Right ventricle myocardium superior (tissue), 1 donor: ENCODE data around the gene FBXO11. TPM values are rescaled to one million over a fixed set of nuclear protein-coding genes. Genes with fewer than 3 reads are reported as not detected.
A peak's percentile ranks its signal among the peaks of the same experiment; 100 is the strongest.

ENCODE experiments used
- ATAC-seq: fragments of 200-7000 bp; cut with Tn5 transposase; one replicate; pipeline ENCODE4 v1.9.1; 2020; ENCODE audit warnings: mild to moderate bottlenecking; ENCODE audit not compliant: poor library complexity
- DNase-seq: peaks from one replicate; pipeline ENCODE4 v3.0.0-alpha.2; 2020
- intact Hi-C: fragments of 100-400 bp; cut with DNase I; formaldehyde crosslinking; loops from one replicate; pipeline ENCODE4 v1.11.2; 2022
- total RNA-seq: library from RNA; stranded (reverse); fragmentation: NEBNext Ultra II Directional; extraction: Animal tissue kit (Norgen Biotek cat#: 25700); gene quantifications from one replicate; pipeline ENCODE4 v1.2.1, GENCODE V29; 2021
- donor health status: DM: no; HTN: yes; CAD: no; lungs with severe emphysema.

Gene FBXO11
- total RNA-seq, 1 donor from 2014 or later = 38.2 TPM

DNA sequence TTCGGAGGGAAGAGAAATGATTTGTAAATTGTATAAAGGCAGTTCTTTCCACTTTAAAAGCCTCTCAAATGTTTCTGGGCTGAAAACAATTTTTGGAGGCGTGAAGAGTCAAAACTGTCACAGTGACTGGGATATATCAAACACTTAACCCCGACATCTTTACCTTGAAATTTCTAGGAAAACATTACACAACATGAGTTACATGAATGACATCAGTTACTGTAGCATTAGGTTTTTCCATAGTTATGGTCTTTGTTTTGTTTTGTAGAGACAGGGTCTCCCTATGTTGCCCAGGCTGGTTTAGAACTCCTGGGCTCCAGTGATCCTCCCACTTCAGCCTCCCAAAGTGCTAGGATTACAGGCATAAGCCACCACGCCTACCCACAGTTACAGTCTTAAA, 97.7 kb downstream of the FBXO11 start:
- ATAC-seq (no peak), DNase-seq (no peak)
- intact Hi-C loops = no loop called here

DNA sequence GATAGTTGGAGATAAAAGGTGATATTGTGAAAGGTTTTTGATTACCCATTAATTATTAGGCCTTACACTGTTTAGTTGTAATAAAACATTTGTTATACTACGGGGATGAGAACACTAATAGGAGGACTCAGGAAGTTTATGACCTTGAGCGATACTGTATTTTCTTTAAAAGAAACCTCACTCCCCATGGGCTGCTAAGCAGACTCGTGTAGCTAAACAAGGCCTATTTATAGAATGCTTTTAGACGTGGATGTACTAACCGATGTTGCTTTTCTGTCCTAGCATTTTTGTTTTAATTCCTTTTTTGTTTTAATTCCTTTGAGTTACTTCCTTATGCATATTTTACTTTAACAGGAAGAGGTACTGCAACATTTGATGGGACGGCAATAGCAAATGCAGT, 100.4 kb downstream of the FBXO11 start:
- DNase-seq (no peak), ATAC-seq (no peak)
- intact Hi-C loops = no loop called here

DNA sequence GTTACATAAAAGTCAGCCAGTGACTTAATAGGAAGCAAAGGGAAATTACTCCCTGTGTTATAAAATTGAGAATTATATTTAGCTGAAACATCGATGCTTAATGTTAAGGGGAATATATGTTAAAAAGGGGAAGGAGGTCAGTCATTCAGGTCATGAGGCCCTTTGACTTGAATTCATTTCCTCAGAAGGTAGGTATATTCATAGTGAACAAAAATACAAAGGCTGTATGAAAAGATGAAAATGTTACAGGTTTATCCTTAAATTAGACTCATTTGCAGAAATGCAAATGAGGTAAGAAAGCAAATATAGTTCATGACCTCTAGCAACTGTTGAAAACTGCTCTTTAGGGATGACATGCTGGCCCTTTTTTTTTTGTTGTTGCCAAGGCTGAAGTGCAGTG, 102.5 kb downstream of the FBXO11 start:
- DNase-seq = no peak
- ATAC-seq = no peak
- intact Hi-C loops = no loop called here

DNA sequence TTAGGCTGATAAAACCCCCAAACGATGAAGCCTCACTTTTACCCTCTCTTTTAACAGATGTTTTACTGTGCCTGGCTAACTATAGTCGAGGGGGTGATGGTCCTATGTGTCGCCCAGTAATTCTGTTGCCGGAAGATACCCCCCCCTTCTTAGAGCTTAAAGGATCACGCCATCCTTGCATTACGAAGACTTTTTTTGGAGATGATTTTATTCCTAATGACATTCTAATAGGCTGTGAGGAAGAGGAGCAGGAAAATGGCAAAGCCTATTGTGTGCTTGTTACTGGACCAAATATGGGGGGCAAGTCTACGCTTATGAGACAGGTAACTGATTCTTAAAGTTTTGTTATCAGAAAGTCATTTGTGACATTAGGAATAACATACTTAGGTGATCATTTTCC, 102.9 kb downstream of the FBXO11 start:
- ATAC-seq (no peak), DNase-seq (no peak)
- intact Hi-C loops = no loop called here

DNA sequence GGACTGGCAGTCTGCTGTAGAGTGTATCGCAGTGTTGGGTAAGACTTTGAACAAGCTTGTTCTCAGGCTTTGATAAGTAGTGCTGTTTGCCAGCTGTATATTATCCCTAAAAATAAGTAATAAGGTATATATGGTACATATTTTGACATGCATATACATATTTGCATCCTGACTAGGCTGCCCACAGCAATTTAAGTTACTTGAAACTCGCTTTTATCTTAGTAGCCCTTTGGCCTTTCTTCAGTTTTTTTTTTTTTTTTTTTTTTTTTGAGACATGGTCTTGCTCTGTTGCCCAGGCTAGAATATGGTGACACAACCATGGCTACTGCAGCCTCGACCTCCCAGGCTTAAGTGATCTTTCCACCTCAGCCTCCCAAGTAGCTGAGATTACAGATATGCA, 105.2 kb downstream of the FBXO11 start:
- DNase-seq (no peak), ATAC-seq (no peak)
- intact Hi-C loops = no loop called here

DNA sequence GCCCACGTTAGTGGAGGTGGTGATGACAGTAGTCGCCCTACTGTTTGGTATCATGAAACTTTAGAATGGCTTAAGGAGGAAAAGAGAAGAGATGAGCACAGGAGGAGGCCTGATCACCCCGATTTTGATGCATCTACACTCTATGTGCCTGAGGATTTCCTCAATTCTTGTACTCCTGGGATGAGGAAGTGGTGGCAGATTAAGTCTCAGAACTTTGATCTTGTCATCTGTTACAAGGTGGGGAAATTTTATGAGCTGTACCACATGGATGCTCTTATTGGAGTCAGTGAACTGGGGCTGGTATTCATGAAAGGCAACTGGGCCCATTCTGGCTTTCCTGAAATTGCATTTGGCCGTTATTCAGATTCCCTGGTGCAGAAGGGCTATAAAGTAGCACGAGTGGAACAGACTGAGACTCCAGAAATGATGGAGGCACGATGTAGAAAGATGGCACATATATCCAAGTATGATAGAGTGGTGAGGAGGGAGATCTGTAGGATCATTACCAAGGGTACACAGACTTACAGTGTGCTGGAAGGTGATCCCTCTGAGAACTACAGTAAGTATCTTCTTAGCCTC, 107.2 kb downstream of the FBXO11 start:
- intact Hi-C loops = no loop called here
- no peak for ATAC-seq
- DNase-seq = no peak

DNA sequence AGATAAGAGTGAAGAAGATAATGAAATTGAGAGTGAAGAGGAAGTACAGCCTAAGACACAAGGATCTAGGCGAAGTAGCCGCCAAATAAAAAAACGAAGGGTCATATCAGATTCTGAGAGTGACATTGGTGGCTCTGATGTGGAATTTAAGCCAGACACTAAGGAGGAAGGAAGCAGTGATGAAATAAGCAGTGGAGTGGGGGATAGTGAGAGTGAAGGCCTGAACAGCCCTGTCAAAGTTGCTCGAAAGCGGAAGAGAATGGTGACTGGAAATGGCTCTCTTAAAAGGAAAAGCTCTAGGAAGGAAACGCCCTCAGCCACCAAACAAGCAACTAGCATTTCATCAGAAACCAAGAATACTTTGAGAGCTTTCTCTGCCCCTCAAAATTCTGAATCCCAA, 107.7 kb downstream of the FBXO11 start:
- intact Hi-C loops = no loop called here
- peak; percentile 54 for ATAC-seq

DNA sequence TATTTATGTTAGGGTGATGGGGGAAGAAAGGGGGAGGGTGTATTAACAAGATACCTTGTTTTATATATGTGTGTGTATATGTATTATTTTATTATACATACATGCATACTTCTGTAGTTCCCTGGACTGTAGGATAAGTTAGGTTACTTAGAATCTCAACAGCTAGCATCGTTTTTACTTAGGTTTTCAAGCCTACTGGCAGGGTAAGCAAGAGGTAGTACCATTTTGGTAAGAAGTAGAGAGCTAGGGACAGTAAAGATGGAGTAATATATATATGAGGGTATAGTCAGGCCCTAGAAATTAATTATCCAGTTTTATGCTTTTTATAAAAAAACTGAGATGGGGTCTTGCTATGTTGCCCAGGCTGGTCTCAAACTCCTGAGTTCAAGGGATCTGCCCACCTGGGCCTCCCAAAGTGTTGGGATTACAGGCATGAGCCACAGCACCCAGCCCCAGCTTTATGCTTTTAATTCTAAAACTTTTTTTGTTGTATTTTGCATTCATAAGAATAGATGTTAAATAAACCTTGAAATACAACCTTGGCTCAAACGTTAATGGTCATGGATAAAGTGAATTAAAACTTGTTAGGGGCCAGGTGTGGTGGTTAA, 110.1 kb downstream of the FBXO11 start:
- DNase-seq (no peak), ATAC-seq (no peak)
- intact Hi-C loops = no loop called here

More for the DNA sequence above, 107.7 kb downstream of the FBXO11 start:
- DNase-seq = no peak

DNA sequence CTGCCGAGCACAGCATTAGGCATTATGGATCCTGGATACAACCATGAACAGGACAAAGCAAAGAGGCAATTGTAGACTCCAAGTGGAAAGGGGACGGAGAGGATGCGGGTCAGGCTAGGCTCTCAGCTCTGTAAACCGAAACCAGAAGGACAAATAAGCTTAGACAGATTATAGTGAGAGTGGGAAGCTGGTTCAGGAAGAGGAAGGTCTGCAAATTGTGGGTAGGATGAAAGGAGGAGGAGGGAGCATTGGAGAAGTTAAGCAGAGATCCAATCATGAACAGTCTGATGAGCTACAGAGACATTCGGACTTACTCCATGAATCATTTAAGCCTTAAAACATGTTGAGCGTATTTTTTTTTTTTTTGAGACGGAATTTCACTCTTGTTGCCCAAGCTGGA, 120.3 kb downstream of the FBXO11 start:
- intact Hi-C loops = loop anchor here (10.0 kb wide), 2 partner anchors 119 to 319 kb away; partner anchors contain the start of gene FBXO11
- no peak for ATAC-seq

DNA sequence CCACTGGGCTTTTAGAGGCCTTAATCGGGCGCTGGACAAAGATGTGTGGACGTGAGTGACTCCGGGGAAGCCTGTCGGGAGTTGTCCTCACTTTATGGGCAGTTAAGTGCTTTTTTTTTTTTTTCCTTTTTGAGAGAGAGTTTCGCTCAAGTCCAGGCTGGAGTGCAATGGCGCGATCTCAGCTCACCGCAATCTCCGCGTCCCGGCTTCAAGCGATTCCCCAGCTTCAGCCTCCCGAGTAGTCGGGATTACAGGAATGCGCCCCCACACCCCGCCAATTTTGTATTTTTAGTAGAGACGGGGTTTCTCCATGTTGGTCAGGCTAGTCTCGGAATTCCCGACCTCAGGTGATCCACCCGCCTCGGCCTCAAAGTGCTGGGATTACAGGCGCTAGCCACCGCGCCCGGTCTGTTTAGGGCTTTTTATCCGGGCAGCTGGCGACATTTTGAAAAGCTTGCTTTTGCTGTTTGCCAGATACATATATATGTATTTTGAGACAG, 121.9 kb downstream of the FBXO11 start:
- intact Hi-C loops = loop anchor here (10.0 kb wide), 2 partner anchors 120 to 320 kb away; partner anchors contain the start of gene FBXO11
- ATAC-seq (no peak), DNase-seq (no peak)

More for the DNA sequence above, 120.3 kb downstream of the FBXO11 start:
- DNase-seq = no peak

DNA sequence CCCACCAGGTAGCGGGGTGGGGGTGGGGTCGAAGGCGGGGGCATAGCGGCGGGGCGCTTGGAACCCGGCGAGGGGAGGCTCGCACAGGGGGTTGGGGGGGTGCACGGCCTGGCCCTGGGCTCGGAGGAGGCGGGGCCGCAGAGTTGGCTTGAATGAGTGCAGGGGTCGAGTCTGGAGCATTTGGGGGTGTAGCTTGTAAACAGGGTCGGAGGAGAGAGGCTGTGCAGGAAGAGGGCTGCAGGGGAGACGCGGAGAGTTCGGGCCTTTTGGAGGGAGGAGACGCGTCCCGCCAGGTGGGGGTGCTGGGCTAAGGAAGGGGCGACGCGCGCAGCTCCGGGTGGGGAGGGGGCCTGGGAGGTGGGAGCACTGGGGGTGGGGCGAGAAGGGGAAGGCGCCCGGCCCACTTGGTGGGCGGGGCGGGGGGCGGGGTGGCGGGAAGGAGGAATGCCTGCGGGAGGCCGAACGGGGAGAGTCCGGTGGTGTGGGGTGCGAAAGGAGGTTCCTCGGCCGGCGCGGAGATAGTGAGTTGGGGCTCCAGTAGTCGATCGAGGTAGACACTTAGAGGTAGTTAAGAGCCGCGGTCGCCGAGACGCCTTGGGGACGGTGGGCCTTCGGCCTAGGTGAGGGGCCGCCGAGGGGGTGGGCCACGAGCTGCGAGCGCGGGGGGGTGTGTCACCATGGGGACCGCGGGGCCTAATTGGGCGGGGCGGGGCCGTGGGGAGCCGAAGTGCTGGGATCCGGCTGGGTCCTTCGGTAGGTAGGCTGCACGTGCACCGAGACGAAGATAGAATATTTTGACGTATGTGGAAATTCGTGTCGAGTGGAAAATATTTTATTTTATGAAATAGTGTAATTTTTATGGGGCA, 122.6 kb downstream of the FBXO11 start:
- ATAC-seq (peak; percentile 41), DNase-seq (peak; percentile 75)
- intact Hi-C loops = loop anchor here (10.0 kb wide), 2 partner anchors 121 to 321 kb away; partner anchors contain the start of gene FBXO11

DNA sequence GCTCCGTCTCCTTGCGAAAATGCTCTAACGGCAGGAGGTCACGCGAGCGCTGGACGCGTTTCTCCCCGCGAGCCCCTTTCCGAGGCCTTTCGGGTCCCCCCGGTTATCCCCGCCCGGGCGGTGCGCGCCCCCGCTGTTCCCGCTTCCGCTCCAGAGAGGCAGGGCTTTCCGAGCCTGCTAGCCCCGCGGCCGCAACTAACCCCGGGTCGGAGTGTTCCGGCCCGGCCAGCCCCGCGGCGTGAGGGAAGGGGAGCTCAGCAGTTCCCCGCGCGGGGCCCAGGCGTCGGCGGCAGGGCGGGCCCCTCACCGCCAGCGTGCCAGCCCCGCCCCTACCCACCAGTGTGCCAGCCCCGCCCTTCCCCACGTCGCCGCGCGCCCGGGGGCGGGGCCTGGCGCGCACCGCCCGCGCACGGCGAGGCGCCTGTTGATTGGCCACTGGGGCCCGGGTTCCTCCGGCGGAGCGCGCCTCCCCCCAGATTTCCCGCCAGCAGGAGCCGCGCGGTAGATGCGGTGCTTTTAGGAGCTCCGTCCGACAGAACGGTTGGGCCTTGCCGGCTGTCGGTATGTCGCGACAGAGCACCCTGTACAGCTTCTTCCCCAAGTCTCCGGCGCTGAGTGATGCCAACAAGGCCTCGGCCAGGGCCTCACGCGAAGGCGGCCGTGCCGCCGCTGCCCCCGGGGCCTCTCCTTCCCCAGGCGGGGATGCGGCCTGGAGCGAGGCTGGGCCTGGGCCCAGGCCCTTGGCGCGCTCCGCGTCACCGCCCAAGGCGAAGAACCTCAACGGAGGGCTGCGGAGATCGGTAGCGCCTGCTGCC, 123.4 kb downstream of the FBXO11 start, which contains the start of gene MSH6:
Gene MSH6, plus strand, starts transcription at position 475 of the 815 bp plus-strand sequence. Its CDS starts 89 bp downstream, at position 564.
- ATAC-seq (peak; percentile 99), DNase-seq (peak; percentile 92)
- intact Hi-C loops = loop anchor here (10.0 kb wide), 2 partner anchors 122 to 322 kb away; partner anchors contain the start of gene FBXO11

DNA sequence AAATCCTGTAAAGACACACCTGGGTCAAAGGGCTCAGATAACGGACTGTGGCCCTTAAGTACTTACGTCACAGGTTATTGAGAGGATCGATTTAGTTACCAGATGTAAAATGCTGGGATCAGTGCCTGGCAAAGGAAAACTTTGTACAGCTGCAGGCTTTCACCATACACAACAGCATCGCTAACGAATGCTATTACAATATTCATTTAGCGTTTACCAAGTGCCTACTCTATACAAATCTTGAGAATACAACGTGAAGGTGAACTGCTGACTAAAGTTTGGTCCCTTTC, 124.0 kb downstream of the FBXO11 start:
- intact Hi-C loops = loop anchor here (10.0 kb wide), 2 partner anchors 122 to 322 kb away; partner anchors contain the start of gene FBXO11

DNA sequence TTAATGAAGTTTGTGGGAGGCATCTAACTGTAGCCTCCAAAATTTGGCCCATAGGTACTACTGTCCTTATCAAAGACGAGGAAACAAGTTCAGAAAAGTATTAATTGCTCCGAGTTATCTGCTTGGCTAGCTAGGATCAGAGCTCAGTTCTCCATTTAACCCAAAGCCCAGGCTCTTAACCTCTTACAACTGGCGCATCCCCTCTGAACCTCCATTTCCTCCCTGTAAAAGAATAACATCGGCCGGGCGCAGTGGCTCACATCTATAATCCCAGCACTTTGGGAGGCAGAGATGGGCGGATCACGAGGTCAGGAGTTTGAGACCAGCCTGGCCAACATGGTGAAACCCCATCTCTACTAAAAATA, 126.9 kb downstream of the FBXO11 start:
- DNase-seq = no peak
- intact Hi-C loops = no loop called here
- no peak for ATAC-seq

More for the DNA sequence above, 124.0 kb downstream of the FBXO11 start:
- DNase-seq = no peak
- ATAC-seq = peak; percentile 3

DNA sequence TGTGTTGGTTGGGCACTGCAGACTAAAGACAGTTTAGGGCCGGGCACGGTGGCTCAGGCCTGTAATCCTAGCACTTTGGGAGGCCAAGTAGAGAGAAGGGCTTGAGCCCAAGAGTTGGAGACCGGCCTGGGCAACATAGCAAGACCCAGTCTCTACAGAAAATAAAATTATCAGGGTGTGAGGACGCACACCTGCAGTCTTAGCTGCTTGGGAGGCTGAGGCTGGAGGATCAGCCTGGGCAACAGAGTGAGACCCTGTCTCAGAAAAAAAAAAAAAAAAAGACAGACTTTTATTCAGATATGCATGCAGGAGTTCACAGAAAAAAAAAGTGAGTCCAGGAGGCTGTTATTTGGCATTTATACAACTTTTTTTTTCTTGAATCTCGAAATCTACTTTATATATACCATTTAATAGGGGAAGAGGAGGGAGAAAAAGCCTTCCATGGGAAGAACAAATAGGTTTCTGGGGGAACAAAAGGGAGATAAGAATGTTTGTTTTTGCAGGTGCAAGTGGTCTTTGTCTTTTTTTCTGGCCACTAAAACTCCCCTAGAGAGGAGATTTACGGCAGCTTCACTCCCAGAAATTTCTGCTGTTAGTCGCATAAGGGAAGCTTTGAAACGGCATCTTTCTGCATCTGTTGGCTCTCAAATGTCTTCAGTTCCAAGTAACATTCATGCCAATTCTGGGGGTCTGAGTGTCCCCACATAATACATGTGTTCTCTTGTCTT, 127.4 kb downstream of the FBXO11 start:
- intact Hi-C loops = no loop called here
- DNase-seq = no peak
- no peak for ATAC-seq

DNA sequence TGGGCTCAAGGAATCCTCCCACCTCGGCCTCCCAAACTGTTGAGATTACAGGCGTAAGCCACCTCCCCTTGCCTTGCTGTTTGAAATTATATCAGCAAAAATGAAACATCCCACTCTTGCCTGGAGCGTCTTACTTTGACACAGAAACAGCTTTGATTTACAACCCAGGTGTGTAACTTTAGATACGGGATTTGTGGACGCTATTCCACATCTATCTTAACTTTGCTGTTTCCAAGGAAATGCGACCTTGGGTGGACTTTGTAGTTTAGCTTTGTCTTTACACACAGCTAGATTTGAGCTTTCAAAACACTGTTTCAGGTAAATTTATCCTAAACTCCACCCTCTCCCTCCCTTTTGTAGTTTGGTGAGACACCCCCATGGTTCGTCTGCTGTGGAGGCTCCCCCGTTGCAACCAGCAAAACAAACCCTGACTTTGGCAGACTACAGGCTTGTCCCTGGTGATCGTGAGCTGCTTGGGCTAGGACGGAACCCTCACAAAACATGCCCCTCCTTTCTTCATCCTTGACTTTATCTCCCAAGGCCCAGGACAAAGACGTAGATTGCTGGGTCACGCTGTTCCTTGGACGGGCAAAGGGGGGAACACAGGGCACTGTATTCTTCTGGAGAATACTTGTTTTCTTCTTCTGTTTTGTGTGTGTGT, 128.9 kb downstream of the FBXO11 start:
- ATAC-seq (no peak), DNase-seq (no peak)
- intact Hi-C loops = no loop called here

DNA sequence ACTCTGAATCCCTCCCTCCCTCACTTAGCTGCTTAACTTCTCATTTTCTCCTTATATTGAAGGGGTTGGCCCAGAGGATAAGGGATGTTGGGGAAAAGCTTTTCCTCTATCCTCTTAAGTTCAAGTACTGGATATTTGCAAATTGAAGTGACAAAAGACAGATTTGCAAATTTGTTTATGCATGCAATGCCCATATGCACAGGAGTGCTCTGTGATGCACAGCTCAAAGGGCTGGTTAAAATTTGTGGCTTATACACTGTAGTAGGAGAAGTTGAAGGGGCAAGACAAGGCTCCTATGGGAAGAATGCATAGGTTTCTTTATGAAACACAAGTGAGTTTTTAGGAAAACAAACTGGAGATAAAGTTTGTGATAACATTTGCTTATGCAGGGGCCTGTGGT, 131.7 kb downstream of the FBXO11 start:
- no peak for DNase-seq
- intact Hi-C loops = no loop called here
- ATAC-seq = no peak

DNA sequence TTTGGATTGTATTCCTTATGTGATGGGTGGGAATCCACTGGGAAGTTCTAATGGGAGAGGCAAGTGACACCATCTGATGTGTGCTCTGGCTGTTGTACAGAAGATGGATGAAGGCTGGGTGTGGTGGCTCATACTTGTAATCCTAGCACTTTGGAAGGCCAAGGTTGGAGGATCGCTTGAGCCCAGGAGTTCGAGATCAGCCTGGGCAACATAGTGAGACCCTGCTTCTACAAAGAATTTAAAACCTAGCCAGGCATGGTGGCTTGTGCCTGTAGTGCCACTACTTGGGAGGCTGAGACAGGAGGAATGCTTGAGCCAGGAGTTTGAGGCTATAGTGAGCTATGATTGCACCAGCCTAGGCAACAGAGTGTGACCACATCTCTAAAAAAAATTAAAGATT, 134.0 kb downstream of the FBXO11 start:
- DNase-seq (no peak), ATAC-seq (no peak)
- intact Hi-C loops = no loop called here
